ENCODE data around the gene ADCY10. TPM values are rescaled to one million over a fixed set of nuclear protein-coding genes. Genes with fewer than 3 reads are reported as not detected.
A peak's percentile ranks its signal among the peaks of the same experiment; 100 is the strongest.

ADCY10 gene
- total RNA-seq, 4 donors from 2014 or later, result 0.07 to 1.2 TPM; not detected in 2

DNA sequence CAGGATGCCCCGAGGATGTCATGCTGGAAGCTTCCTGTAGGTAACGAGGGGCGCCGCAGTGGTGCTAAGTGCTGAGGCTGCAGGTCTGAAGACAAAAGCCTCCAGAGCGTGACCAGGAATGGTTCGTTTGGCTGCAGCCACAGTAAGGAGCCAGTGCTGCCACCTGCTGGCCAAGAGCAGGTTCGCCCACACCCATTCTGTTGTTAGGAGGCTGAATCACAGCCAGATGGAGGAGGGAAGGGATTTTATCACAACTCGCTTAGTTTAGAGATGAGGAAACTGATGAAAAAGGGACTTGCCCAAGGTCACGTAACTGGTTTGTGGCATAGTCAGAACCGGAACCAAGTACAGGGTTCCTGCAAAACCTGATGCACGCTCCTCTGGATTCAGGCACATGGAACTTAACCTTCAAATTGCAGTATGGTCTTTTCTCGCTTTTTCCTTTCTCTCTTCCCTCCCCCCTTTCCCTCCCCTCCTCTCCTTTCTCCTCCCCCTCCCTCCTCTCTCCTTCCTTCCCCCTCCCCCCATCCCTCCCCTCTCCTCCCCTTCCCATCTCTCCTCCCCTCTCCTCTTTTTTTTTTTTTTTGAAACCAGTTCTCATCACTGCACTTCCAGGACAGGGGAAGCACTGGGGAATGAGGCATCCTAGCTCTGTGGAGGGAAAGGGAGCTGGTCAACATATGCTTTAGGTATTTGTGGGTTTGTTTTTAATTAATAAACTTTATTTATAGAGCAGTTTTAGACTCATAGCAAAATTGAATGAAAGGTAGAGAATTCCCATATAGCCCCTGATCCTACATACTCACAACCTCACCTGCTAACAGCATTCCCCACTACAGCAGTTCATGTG is 110.4 kb downstream of the ADCY10 start:
- Histone ChIP-seq H3K4me3 (peak overlapping the region in 1 of 4 donors; percentile 17), H3K27ac (no peak overlapping the region), H3K4me1 (no peaks in the 10 kb centered on the region), H3K9me3 (no peaks in the 10 kb centered on the region), H3K36me3 (no peaks in the 10 kb centered on the region), H3K27me3 (no peaks in the 10 kb centered on the region)
- in situ Hi-C loops (cut with MboI; ENCODE audit: low sequenced_read_pairs in 4 of 4) (loop anchor here in 2 of 4 donors (5.0 to 25.0 kb wide), 3 partner anchors 81 to 284 kb away; partner anchors contain the start of gene MPZL1 (in 1 of the 2)), intact Hi-C loops (cut with DNase I; ENCODE audit: low total_unique reads) (loop anchor here (1.0 to 5.0 kb wide), 4 partner anchors 82 to 279 kb away; partner anchors contain the start of gene MPZL1)
- ATAC-seq, result peak; percentile 98 to 99
- TF ChIP-seq POLR2A (IDR thresholded peaks at IDR 0.05), result no peak
- TF ChIP-seq, protein P1, sequence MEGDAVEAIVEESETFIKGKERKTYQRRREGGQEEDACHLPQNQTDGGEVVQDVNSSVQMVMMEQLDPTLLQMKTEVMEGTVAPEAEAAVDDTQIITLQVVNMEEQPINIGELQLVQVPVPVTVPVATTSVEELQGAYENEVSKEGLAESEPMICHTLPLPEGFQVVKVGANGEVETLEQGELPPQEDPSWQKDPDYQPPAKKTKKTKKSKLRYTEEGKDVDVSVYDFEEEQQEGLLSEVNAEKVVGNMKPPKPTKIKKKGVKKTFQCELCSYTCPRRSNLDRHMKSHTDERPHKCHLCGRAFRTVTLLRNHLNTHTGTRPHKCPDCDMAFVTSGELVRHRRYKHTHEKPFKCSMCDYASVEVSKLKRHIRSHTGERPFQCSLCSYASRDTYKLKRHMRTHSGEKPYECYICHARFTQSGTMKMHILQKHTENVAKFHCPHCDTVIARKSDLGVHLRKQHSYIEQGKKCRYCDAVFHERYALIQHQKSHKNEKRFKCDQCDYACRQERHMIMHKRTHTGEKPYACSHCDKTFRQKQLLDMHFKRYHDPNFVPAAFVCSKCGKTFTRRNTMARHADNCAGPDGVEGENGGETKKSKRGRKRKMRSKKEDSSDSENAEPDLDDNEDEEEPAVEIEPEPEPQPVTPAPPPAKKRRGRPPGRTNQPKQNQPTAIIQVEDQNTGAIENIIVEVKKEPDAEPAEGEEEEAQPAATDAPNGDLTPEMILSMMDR (IDR thresholded peaks at IDR 0.05 in 4 of 5, conservative IDR thresholded peaks at IDR 0.05 in 1 of 5), result peak; percentile 73 to 96 (median 87)
- peak; percentile 78 to 84 for DNase-seq

DNA sequence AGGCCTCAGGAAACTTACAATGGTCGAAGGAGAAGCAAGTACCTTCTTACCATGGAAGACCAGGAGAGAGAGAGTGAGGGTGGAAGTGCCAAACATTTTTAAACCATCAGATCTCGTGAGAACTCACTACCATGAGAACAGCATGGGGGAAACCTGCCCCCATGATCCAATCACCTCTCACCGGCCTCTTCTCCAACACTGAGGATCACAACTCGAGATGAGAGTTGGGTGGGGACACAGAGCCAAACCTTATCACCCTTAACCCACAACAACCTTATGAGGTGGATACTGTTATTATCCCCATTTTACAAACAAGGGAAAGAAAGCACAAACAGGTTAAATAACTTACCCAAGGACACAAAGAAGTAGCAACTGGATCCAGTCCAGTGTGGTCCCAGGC is 111.7 kb downstream of the ADCY10 start:
- ATAC-seq (no peak), DNase-seq (no peak)
- Histone ChIP-seq H3K4me3 (no peak overlapping the region), H3K27me3 (no peaks in the 10 kb centered on the region), H3K27ac (no peak overlapping the region), H3K9me3 (no peaks in the 10 kb centered on the region), H3K4me1 (peaks cover 5 to 6% of the 10 kb centered on the region in 2 donors), H3K36me3 (no peaks in the 10 kb centered on the region)
- in situ Hi-C loops (cut with MboI; ENCODE audit: low sequenced_read_pairs in 4 of 4) (loop anchor here in 2 of 4 donors (5.0 to 25.0 kb wide), 3 partner anchors 80 to 285 kb away; partner anchors contain the start of gene MPZL1 (in 1 of the 2)), intact Hi-C loops (cut with DNase I; ENCODE audit: low total_unique reads) (loop anchor here (2.0 to 5.0 kb wide), 3 partner anchors 87 to 280 kb away; no protein-coding TSS in a partner anchor)
- TF ChIP-seq, protein P1 (IDR thresholded peaks at IDR 0.05 in 4 of 5, conservative IDR thresholded peaks at IDR 0.05 in 1 of 5), result no peak
- no peak for TF ChIP-seq POLR2A (IDR thresholded peaks at IDR 0.05)

DNA sequence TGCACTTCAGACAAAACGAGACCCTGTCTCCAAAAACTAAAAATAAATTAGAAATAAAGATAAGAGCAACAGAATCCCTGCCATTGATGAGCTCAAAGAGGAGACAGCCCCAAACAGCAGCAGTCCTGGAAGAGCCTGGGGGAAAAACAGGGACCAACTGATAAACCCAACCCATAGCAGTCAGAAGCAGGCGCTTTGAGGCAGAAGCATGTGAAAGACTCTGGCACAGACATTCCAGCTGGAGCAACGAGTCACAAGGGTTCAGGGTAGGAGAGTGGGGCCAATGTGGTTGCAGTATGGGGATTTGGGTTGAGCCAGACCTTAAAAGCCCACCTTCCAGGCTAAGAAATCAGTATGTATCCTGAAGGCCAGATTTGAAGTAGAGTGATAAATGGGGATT is 113.7 kb downstream of the ADCY10 start:
- in situ Hi-C loops (cut with MboI; ENCODE audit: low sequenced_read_pairs in 4 of 4) (loop anchor here in 2 of 4 donors (5.0 to 25.0 kb wide), 3 partner anchors 78 to 287 kb away; partner anchors contain the start of gene MPZL1 (in 1 of the 2)), intact Hi-C loops (cut with DNase I; ENCODE audit: low total_unique reads) (loop anchor here (5.0 kb wide), 2 partner anchors 198 to 282 kb away; no protein-coding TSS in a partner anchor)
- Histone ChIP-seq H3K27ac (no peak overlapping the region), H3K4me1 (peaks cover 19 to 21% of the 10 kb centered on the region in 2 donors), H3K27me3 (no peaks in the 10 kb centered on the region), H3K36me3 (no peaks in the 10 kb centered on the region), H3K4me3 (no peak overlapping the region), H3K9me3 (no peaks in the 10 kb centered on the region)
- no peak for TF ChIP-seq POLR2A (IDR thresholded peaks at IDR 0.05)
- TF ChIP-seq, protein P1 (IDR thresholded peaks at IDR 0.05 in 4 of 5, conservative IDR thresholded peaks at IDR 0.05 in 1 of 5), result no peak
- DNase-seq, result no peak
- no peak for ATAC-seq

DNA sequence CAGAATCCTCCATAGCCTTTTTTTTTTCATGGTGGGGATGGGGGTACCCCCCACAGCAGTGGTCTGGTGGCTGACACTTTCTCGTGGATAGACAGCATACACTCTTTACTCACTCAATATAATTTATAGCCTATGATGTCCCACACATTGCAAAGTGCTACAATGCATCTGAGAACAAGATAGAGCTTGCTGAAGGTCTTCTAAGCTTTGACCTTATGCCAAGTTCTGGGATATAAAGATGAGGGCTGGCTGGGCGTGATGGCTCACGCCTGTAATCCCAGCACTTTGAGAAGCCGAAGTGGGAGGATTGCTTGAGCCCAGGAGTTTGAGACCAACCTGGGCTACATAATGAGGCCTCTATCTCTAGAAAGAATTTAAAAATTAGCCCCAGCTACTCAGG is 114.2 kb downstream of the ADCY10 start:
- no peaks in the 10 kb centered on the region for H3K9me3 ChIP-seq
- H3K27ac ChIP-seq, result no peak overlapping the region
- DNase-seq, result no peak
- H3K4me3 ChIP-seq, result no peak overlapping the region
- no peak for ATAC-seq
- intact Hi-C loops (cut with DNase I; ENCODE audit: low total_unique reads), result loop anchor here (5.0 kb wide), 2 partner anchors 197 to 283 kb away; no protein-coding TSS in a partner anchor
- peaks cover 19 to 26% of the 10 kb centered on the region in 2 donors for H3K4me1 ChIP-seq
- in situ Hi-C loops (cut with MboI; ENCODE audit: low sequenced_read_pairs in 4 of 4), result loop anchor here in 2 of 4 donors (5.0 to 25.0 kb wide), 4 partner anchors 77 to 288 kb away; partner anchors contain the start of gene MPZL1 (in 1 of the 2)
- TF ChIP-seq, protein P1 (IDR thresholded peaks at IDR 0.05 in 4 of 5, conservative IDR thresholded peaks at IDR 0.05 in 1 of 5), result no peak
- no peak for TF ChIP-seq POLR2A (IDR thresholded peaks at IDR 0.05)
- H3K27me3 ChIP-seq, result no peaks in the 10 kb centered on the region
- no peaks in the 10 kb centered on the region for H3K36me3 ChIP-seq

Measured in gastrocnemius medialis (tissue), 4 donors.